Stimulated activated CD4-positive, alpha-beta T cell treated with anti-CD3 and anti-CD28 coated beads, TNF-alpha, amount 100 ng/mL, for 4 hours (primary cell): Measurements from ENCODE around the gene RAPGEF3.
A peak's percentile ranks its signal among the peaks of the same experiment; 100 is the strongest.

Source experiments
- DNase-seq, 3 experiments: peaks; one replicate each; pipeline ENCODE4 v3.0.0-alpha.2; 2020; ENCODE audit warnings: low read depth in 3 of 3

Gene RAPGEF3

DNA sequence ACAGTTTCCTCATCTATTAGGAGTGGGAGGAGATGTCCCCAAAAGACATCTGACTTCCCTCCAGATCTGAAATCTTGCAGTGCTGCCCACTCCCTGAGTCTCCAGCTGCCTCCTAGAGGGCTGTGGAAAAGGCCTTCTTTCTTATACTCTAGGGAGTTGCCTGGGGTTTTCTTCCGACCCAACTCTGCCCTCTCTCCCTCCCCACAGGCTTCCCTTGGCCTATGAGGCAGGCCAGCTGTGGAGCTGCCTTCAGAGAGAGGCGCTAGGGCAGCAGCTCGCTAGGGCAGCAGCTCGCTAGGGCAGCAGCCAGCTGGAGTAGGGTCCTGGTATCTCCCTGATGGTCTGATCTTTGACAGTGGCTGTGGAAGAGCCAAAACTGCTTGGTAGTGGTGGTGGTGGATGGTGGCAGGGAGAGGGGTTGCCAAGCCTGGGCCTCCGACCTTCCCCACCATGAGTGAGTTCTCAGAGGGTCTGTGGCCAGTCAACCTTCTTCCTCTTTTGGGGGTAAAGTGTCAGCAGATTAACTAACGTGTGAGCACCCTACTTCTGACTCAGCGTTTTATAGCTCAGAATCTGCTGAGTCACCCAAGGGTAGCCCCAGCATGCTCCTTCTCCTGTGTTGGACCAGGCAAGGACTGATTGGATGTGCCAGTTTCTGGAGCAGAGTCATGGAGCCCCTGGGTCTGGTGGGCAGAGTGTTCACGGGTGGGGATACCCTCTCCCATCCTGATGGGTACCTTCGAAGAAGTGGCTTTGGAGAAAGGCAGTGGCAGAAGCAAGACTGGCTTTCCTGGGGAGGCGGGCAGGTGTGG lies 16.6 kb upstream of the RAPGEF3 start:
- DNase-seq = no peak

DNA sequence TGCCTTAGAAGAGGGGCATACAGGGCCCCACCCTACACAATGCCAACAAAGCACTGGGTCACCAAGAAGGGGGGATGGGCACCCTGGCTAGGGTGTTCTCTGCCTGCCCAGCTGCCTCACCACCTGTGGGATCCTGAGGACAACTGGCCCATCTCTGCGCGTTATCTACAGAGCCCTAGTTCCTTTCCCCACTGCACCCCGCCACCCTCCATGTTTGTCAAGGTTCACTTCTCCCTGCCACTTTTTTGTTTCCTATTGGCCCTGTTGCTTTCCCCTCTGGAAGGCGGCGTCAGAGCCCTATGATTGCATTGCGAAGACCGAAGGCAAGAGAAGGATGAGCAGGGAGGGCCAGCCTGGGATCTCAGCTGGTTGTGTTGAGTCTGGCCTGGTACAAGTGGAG lies 16.0 kb upstream of the RAPGEF3 start:
- no peak for DNase-seq

DNA sequence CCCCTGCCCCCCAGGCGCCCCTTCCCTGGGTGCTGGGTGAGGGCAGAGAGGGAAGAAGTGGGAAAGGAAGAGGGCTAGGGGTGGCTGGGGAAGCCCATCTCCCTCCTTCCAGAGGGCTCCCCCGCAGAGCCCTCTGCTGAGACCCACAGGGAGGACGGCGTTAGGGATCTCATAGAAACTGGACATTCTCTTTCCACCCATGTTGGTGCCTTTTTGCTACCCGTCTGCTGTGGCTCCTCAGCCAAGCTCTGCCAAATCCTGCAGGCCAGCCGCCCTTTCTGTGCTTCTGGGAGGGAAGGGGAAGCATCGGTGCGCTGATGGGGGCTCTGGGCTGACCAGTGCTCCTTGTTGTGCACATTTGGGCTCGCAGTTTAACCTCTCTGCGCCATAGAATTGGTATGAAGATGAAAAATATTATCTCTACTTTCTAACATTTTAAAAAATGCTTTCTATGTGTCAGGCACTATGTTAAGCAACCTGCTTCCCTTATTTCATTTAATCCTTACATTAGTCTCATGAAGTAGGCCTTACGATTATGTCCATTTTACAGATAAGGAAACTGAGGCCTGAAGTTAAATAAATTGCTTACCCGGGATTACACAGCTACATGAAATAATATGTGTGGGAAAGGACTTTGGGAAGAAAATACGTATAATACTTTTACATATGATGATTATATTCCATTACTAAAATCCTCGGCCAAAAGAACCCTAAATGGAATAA lies 15.3 kb upstream of the RAPGEF3 start:
- DNase-seq = no peak

GRCh38 chr12:47773062-47773857 lies 14.6 kb upstream of the RAPGEF3 start, which contains the start of gene SLC48A1:
Gene SLC48A1 (plus strand): TSS chr12:47773238. CDS start chr12:47773305, 67 bp downstream.
- DNase-seq = peak; percentile 45 to 56 (median 55)

DNA sequence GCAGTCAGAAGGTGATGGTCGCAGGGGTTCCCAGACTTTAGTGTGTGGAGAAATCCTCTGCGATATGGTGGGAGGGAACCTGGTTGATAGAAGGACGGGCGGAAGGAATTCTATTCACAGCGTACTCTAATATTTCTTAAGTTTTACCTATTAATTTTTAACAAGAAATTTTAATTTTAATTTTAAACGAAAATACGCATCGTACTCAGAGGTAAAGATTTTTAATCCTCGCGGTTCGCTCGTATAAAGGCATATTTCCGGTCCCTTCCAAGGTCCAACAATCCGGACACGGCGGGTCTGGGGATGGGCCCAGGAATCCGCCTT lies 14.0 kb upstream of the RAPGEF3 start:
- no peak for DNase-seq

DNA sequence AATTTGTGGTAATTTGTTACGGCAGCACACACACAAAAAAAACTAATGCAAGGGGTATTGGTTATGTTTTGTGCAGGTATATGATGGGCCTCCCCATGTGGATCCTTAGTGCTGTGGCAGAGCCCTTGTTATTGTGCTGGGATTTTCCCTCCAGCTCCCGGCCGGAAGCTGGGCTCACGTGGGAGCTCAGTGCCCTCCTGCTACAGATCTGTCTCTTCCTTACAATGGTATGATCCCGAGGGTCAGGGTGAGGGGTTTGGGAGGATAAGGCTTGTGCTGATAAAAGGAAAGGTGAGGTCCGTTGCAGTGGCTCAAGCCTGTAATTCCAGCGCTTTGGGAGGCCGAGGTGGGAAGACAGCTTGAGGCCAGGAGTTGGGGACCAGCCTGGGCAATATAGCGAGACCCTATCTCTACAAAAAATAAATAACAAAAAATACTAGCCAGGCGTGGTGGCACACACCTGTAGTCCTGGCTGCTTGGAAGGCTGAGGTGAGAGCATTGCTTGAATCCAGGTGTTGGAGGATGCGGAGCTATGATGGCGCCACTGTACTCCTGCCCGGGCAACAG lies 13.5 kb upstream of the RAPGEF3 start:
- DNase-seq = no peak

DNA sequence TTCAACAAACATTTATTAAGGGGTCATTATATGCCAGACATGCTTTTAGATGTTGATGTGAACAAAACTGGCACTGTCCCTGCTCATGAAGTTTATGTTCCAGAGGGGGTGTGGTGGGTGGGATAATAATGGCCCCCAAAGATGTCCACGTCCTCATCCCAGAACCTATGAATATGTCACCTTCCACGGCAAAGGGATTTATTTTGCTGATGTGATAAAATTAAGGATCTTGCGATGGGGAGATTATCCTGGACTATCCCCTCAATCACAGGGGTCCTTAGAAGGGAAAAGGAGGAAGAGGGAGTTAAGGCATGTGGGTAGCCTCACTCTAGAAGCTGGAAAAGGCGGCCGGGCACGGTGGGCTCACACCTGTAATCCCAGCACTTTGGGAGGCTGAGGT lies 12.6 kb upstream of the RAPGEF3 start:
- DNase-seq = no peak

- DNase-seq = no peak
Measured at GRCh38 chr12:47770086-47770726, 11.5 kb upstream of the RAPGEF3 start.

DNA sequence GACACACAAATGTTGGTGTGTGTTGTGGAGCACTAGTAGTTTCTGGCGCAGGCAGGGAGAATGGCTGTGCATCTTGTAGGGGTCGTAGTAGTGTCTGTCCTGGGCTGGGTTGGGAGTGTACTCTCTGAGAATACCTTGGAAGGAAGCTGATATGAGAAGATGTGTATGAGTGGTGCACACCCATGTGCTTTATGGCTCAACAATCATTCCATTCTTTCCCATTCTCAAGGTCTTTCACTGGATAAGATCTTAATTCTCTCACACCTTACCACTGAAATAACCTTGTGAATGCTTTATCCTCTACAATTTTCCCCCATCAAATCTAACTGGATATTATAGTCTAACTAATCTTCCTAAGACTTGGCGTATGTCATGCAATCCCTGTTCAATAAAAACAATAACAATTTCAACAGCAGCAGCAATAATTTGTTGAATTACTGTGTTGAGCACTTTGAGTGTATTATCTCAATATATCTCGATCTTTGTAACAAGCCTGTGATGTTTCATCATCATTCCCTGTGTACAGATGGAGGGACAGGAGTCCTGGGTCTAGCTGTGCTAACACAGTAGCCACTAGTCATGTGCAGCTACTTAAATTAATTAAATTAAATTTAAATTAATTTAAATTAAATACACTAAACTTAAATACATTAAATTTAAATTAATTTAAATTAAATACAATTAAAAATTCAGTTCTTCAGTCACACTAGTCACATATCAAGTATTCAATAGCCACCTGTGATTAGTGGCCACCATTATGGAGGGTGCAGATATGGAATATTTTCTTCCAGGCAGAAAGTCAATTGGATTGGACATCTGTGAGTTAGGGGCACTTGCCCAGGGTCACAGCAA lies 10.8 kb upstream of the RAPGEF3 start:
- DNase-seq = no peak

DNA sequence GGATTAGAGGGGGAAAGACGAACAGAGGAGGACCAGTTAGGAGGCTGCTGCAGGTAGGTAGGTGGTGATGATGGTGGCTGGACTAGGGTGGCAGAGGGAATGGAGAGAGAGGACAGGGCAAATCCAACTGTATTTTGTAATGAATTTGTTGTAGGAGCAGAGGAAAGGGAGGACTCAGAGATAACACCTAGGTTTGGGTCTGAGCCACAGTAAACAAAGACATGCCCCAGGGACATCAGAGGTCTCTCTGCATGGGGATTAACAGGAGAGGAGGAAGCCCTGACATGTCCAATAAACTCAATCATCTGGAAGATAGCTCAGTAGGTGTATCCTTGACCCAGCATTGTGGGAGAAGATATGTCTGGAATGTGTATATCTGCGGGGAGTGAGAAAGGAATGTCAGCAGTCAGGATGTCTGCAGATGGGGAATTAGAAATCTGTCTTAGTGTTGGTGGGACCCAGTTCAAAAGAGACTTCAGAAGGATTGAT lies 9.7 kb upstream of the RAPGEF3 start:
- no peak for DNase-seq

DNA sequence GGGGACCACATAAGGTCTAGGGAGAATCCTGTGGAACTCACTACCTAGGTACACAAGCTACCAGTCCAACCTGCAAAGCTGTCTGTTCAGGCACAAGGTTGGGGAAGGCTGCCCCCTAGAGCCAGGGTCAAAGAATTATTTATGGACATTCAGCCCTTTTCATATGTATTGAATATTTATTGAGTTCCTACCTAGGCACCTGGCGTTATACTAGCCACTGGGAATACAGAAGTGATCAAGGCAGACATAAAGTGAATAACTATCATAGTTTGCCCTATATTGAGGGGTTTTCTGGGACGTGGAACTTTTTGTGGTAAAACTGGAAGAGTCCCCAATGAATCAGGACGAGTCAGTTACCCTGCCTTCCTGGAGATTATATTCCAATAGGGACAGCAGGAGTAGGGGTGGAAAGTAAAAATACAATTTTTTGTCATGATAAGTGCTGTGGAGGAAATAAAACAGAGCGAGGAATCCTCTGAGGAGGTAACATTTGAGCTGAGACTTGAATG lies 8.6 kb upstream of the RAPGEF3 start:
- peak in 2 of 3 experiments; percentile 53 to 60 for DNase-seq

GRCh38 chr12:47766502-47767215 lies 8.0 kb upstream of the RAPGEF3 start:
- no peak for DNase-seq

DNA sequence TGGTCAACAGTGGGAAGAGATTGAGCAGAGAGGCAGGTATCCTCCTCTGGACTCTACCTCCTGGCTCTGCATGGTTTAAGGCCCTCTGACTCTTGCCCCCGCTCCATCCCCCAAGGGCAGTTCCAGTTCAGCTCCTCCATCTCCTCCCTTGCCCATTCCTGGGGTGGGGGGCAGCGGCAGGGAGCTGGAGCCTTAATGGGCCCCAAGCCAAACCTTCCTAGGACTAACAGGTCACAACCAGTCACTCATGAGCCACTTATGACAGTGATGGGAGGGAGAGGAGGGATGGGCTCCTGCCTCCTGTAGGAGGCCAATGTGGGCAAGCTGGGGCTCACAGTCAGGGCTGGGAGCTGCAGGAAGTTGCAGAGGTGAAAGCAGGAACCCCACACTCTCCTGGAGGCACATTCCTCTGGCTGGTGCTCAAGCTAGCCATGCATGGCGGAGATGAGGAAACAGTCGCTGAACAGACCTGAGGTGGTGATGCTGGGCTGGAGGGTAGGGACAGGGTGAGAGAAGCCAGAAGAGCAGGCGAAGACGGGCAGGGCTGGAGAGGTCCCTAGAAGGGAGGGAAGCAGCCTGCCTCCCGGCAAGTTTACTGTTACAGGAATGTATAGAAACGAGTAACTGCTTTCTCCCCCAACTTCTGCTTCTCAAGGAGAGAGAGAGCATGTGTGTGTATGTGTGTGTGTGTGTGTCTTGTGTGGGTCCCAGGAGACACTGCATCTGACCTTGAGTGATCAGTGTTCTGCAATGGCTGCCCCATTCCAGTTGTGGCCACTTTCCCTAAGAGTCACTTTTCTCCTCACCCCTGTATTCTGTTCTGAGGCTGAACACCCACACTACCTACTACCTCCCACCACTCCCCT lies 5.0 kb upstream of the RAPGEF3 start:
- DNase-seq = no peak

DNA sequence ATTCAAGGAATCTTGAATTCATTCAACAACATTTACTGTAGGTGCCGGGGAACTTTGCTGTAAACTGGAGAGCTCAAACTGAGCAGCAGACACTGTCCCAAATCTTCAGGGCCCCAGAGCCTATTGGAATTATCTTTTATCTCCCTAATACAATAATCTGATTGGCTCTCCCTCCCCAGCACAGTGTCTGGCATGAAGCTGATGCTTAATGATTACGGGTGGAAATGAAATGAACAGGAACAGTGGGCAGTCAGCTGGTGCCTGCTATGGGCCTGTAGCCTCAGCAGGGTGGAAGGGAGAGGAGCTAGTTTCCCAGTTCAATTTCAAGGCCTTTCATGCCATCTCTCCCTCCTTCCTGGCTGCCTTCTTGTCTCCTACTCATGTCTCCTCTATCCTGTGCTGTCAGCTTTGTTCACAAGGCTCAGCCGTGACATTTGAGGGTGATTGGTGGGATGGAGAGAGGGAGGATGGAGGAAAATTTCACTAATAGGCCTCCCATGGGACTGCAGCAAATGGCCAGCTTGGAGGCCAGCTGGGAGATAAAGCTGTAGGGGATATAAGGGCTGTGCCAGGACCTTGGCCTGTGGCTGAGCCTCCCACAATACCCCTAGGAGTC lies 4.3 kb upstream of the RAPGEF3 start:
- no peak for DNase-seq

DNA sequence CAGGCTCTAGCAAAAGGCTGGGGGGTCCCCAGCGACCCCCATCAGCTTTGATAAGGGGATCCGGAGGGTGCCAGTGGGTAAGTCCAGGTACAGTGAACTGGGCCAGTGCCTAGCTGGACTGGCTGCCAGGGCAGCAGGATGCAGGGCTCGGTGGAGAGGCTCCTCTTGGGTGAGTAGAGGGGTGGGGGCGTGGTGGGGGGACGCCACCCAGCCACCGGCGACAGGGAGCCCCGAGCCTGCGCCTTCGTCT lies 171 bp downstream of the RAPGEF3 start:
- DNase-seq = no peak

DNA sequence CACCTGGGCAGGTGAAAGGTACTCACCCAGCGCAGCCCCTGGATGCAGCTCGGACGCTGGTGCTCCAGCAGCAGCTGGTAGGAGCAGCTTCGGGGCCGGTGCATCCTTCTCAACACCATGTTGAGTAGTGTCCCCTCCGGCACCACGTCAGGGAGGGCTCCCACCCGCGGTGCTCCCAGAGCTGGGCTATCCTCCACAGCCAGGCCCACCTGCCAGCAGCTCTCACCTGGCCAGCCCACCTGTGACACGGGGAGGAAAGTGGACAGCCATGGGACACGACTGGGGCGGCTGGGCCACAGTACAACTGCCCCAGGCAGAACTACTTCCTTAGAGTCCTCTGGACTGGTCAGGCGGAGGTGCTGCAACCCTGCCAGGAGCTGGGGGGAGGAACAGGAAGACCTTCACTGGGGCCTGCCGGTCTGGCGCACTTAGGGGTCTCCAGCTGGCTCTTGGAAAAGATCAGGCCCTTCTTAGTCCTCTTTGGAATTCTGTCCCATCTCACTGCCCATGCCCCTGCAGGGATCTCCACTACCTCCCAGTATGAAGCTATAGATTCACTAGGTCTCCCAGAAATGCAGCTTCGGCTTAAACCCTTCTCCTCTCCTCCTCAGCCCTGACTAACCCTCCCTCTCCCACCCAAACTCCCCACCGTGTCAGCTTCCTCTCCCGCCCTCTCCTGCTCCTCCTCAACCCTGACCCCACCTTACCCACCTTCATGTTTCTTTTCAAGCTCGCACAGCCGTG lies 668 bp downstream of the RAPGEF3 start:
- DNase-seq = no peak

DNA sequence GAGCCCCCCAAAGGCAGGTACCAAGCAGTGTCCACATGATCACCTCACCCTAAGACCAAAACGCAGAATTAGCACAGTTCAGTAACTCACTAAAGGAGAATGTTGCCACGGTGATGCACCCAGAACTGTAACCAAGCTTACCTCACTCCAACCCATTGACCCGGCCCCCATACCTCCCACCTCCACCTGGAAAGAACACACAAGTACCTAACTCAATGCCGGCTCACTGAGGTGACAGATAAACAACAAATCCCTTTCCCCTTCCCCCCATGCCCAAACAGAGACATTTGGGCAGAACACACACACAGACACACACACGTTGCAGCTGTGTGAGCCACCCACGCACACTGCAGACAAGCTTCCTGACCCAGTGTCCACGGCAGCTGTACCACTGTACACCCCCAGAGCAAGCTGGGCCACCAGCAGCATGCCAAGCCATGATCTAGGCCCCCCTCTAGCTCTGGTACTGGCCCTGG lies 1.3 kb downstream of the RAPGEF3 start:
- DNase-seq = no peak
